ENCODE measurements around the gene KLHL29.

The KLHL29 gene

GRCh38 chr2:23541503-23542229 is 156.7 kb downstream of the KLHL29 start:
- H4K8ac ChIP-seq (ENCODE audit: low read depth, low read length): no peak overlapping the region
- H3K18ac ChIP-seq (ENCODE audit: low read length): no peak overlapping the region
- H3K4me3 ChIP-seq (ENCODE audit: low read depth, low read length): no peak overlapping the region
- no peak overlapping the region for H2AFZ ChIP-seq (ENCODE audit: insufficient read depth, low read length, poor library complexity)
- no peak overlapping the region for H3K14ac ChIP-seq (ENCODE audit: low read length)
- DNase-seq: peak; percentile 14 to 36
- no peak overlapping the region for H3K9ac ChIP-seq (ENCODE audit: low read length)
- no peak overlapping the region for H2BK12ac ChIP-seq (ENCODE audit: low read length)
- H3K4me2 ChIP-seq (ENCODE audit: low read length): no peak overlapping the region
- no peak overlapping the region for H2BK5ac ChIP-seq (ENCODE audit: low read depth, low read length, poor library complexity)
- H3K4me1 ChIP-seq (ENCODE audit: control insufficient read depth in 1 of 2, insufficient read depth in 2 of 2, low read length in 2 of 2): peaks cover 5 to 14% of the 10 kb centered on the region in 2 experiments
- WGBS (ENCODE audit: extremely low coverage, insufficient coverage, insufficient read length): no CpG with 5 or more reads among the region's 7 CpGs
- no peak overlapping the region for H3K23ac ChIP-seq (ENCODE audit: low read length)
- no peaks in the 10 kb centered on the region for H3K9me3 ChIP-seq (ENCODE audit: insufficient read depth, low read depth, low read length)
- no peak overlapping the region for H4K12ac ChIP-seq (ENCODE audit: low read depth, low read length)
- no peak overlapping the region for H2BK120ac ChIP-seq (ENCODE audit: insufficient read depth, low read length, poor library complexity)
- no peak overlapping the region for H3K4ac ChIP-seq (ENCODE audit: low read depth, low read length)
- H3K79me2 ChIP-seq (ENCODE audit: control insufficient read depth, insufficient read depth, low read length, poor library complexity): no peaks in the 10 kb centered on the region
- no peaks in the 10 kb centered on the region for H3K79me1 ChIP-seq (ENCODE audit: low read length)
- no peaks in the 10 kb centered on the region for H3K36me3 ChIP-seq (ENCODE audit: control insufficient read depth in 1 of 2, insufficient read depth in 2 of 2, low read length in 2 of 2)
- H2AK5ac ChIP-seq (ENCODE audit: low read length): no peak overlapping the region
- H3K27me3 ChIP-seq (ENCODE audit: insufficient read depth, low read length): no peaks in the 10 kb centered on the region
- H4K91ac ChIP-seq (ENCODE audit: low read depth, low read length): no peak overlapping the region
- H3K27ac ChIP-seq (ENCODE audit: low read depth, low read length): no peak overlapping the region

DNA sequence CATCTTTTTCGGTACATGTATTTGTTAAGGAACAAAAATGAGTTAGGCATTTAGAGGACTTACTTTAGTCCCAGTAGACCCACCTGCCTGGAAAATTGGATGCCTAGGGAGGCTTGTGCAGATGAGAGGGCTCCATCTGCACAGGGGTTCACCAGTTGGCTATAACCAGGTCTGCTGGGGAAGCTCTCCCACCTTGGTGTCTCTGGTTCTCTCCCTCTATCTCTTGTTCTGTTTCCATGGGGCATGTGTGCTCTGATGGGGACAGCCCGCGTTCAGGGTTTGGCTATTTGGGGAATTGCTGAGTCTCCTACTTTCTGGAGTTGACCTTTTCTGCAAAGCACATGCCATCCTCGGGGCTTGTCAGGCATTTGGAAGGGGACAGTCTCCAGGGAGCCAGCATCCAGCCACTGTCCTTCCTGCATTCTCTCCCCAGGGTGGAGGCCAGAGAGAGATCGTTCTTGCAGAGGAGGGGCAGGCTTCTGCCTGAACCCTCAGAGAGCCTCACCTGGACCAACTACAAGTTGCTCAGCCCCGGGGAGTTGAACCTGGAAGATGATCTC is 157.3 kb downstream of the KLHL29 start:
- H3K79me2 ChIP-seq (ENCODE audit: control insufficient read depth, insufficient read depth, low read length, poor library complexity): no peaks in the 10 kb centered on the region

GRCh38 chr2:23543302-23543701 is 158.3 kb downstream of the KLHL29 start:
- no peak overlapping the region for H2AK5ac ChIP-seq (ENCODE audit: low read length)
- no peak overlapping the region for H3K27ac ChIP-seq (ENCODE audit: low read depth, low read length)
- no peaks in the 10 kb centered on the region for H3K79me1 ChIP-seq (ENCODE audit: low read length)
- no peak overlapping the region for H3K14ac ChIP-seq (ENCODE audit: low read length)
- no peaks in the 10 kb centered on the region for H3K79me2 ChIP-seq (ENCODE audit: control insufficient read depth, insufficient read depth, low read length, poor library complexity)
- H4K8ac ChIP-seq (ENCODE audit: low read depth, low read length): no peak overlapping the region
- DNase-seq: no peak
- H4K91ac ChIP-seq (ENCODE audit: low read depth, low read length): no peak overlapping the region
- H2BK120ac ChIP-seq (ENCODE audit: insufficient read depth, low read length, poor library complexity): no peak overlapping the region
- H3K36me3 ChIP-seq (ENCODE audit: control insufficient read depth in 1 of 2, insufficient read depth in 2 of 2, low read length in 2 of 2): no peaks in the 10 kb centered on the region
- no peaks in the 10 kb centered on the region for H3K9me3 ChIP-seq (ENCODE audit: insufficient read depth, low read depth, low read length)
- no CpG with 5 or more reads among the region's 10 CpGs for WGBS (ENCODE audit: extremely low coverage, insufficient coverage, insufficient read length)
- no peak overlapping the region for H2BK12ac ChIP-seq (ENCODE audit: low read length)
- H3K4me3 ChIP-seq (ENCODE audit: low read depth, low read length): no peak overlapping the region
- H3K18ac ChIP-seq (ENCODE audit: low read length): no peak overlapping the region
- H3K9ac ChIP-seq (ENCODE audit: low read length): no peak overlapping the region
- no peak overlapping the region for H4K12ac ChIP-seq (ENCODE audit: low read depth, low read length)
- H3K4ac ChIP-seq (ENCODE audit: low read depth, low read length): no peak overlapping the region
- H3K4me1 ChIP-seq (ENCODE audit: control insufficient read depth in 1 of 2, insufficient read depth in 2 of 2, low read length in 2 of 2): peaks cover 5 to 14% of the 10 kb centered on the region in 2 experiments
- no peak overlapping the region for H3K4me2 ChIP-seq (ENCODE audit: low read length)
- no peak overlapping the region for H2BK5ac ChIP-seq (ENCODE audit: low read depth, low read length, poor library complexity)
- H3K27me3 ChIP-seq (ENCODE audit: insufficient read depth, low read length): no peaks in the 10 kb centered on the region
- H2AFZ ChIP-seq (ENCODE audit: insufficient read depth, low read length, poor library complexity): no peak overlapping the region
- no peak overlapping the region for H3K23ac ChIP-seq (ENCODE audit: low read length)

More for the DNA sequence above, 157.3 kb downstream of the KLHL29 start:
- Histone ChIP-seq H2BK5ac (ENCODE audit: low read depth, low read length, poor library complexity) (no peak overlapping the region), H2BK120ac (ENCODE audit: insufficient read depth, low read length, poor library complexity) (no peak overlapping the region), H2AK5ac (ENCODE audit: low read length) (no peak overlapping the region), H2BK12ac (ENCODE audit: low read length) (no peak overlapping the region), H3K4ac (ENCODE audit: low read depth, low read length) (no peak overlapping the region), H4K12ac (ENCODE audit: low read depth, low read length) (no peak overlapping the region), H3K14ac (ENCODE audit: low read length) (no peak overlapping the region), H3K4me3 (ENCODE audit: low read depth, low read length) (no peak overlapping the region), H3K36me3 (ENCODE audit: control insufficient read depth in 1 of 2, insufficient read depth in 2 of 2, low read length in 2 of 2) (no peaks in the 10 kb centered on the region), H2AFZ (ENCODE audit: insufficient read depth, low read length, poor library complexity) (no peak overlapping the region), H3K4me1 (ENCODE audit: control insufficient read depth in 1 of 2, insufficient read depth in 2 of 2, low read length in 2 of 2) (peaks cover 5 to 14% of the 10 kb centered on the region in 2 experiments), H3K4me2 (ENCODE audit: low read length) (no peak overlapping the region), H4K91ac (ENCODE audit: low read depth, low read length) (no peak overlapping the region), H3K9me3 (ENCODE audit: insufficient read depth, low read depth, low read length) (no peaks in the 10 kb centered on the region), H3K27me3 (ENCODE audit: insufficient read depth, low read length) (no peaks in the 10 kb centered on the region), H3K18ac (ENCODE audit: low read length) (no peak overlapping the region), H3K79me1 (ENCODE audit: low read length) (no peaks in the 10 kb centered on the region), H4K8ac (ENCODE audit: low read depth, low read length) (no peak overlapping the region), H3K23ac (ENCODE audit: low read length) (no peak overlapping the region), H3K27ac (ENCODE audit: low read depth, low read length) (no peak overlapping the region), H3K9ac (ENCODE audit: low read length) (no peak overlapping the region)
- DNase-seq: no peak
- no CpG with 5 or more reads among the region's 6 CpGs for WGBS (ENCODE audit: extremely low coverage, insufficient coverage, insufficient read length)

DNA sequence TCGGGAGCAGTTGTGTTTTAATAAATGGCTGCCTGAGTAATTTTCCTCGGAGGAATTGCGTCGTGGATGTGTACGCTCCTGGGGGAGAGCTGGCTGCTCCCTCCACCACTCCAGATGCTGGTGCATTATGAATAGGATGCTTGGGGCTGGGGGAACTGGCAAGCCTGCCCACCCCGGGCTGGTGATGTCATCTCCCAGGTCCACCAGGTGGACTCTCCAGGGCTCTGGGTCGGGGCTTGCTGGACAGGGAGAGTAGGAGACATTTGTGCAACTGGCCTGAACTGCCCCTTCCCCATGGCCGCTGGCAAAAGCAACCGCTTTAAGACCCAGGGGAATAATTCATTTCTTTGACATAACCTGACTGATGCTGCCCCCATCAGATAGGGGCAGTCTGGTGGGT is 158.7 kb downstream of the KLHL29 start:
- no peak for DNase-seq
- Histone ChIP-seq H3K9ac (ENCODE audit: low read length) (no peak overlapping the region), H3K79me2 (ENCODE audit: control insufficient read depth, insufficient read depth, low read length, poor library complexity) (no peaks in the 10 kb centered on the region), H3K14ac (ENCODE audit: low read length) (no peak overlapping the region), H3K79me1 (ENCODE audit: low read length) (no peaks in the 10 kb centered on the region), H2BK12ac (ENCODE audit: low read length) (no peak overlapping the region), H2BK120ac (ENCODE audit: insufficient read depth, low read length, poor library complexity) (no peak overlapping the region), H3K36me3 (ENCODE audit: control insufficient read depth in 1 of 2, insufficient read depth in 2 of 2, low read length in 2 of 2) (no peaks in the 10 kb centered on the region), H4K8ac (ENCODE audit: low read depth, low read length) (no peak overlapping the region), H3K4me1 (ENCODE audit: control insufficient read depth in 1 of 2, insufficient read depth in 2 of 2, low read length in 2 of 2) (peaks cover 5 to 14% of the 10 kb centered on the region in 2 experiments), H4K12ac (ENCODE audit: low read depth, low read length) (no peak overlapping the region), H3K23ac (ENCODE audit: low read length) (no peak overlapping the region), H3K27ac (ENCODE audit: low read depth, low read length) (no peak overlapping the region), H3K4me2 (ENCODE audit: low read length) (no peak overlapping the region), H3K18ac (ENCODE audit: low read length) (no peak overlapping the region), H2BK5ac (ENCODE audit: low read depth, low read length, poor library complexity) (no peak overlapping the region), H4K91ac (ENCODE audit: low read depth, low read length) (no peak overlapping the region), H3K4ac (ENCODE audit: low read depth, low read length) (no peak overlapping the region), H3K4me3 (ENCODE audit: low read depth, low read length) (no peak overlapping the region), H3K9me3 (ENCODE audit: insufficient read depth, low read depth, low read length) (no peaks in the 10 kb centered on the region), H2AK5ac (ENCODE audit: low read length) (no peak overlapping the region), H3K27me3 (ENCODE audit: insufficient read depth, low read length) (no peaks in the 10 kb centered on the region), H2AFZ (ENCODE audit: insufficient read depth, low read length, poor library complexity) (no peak overlapping the region)
- WGBS (ENCODE audit: extremely low coverage, insufficient coverage, insufficient read length): no CpG with 5 or more reads among the region's 9 CpGs
